Suprapubic skin (tissue), 2 donors: ENCODE measurements around the gene STON2.

Experiments used
- EP300 ChIP-seq: sonication (generic); formaldehyde crosslinking; IDR thresholded peaks from one replicate; pipeline ENCODE4 v1.6.1; 2017; ENCODE audit warnings: antibody characterized with exemption
- POLR2A ChIP-seq, 2 donors: fragments of 450-650 bp; IDR thresholded peaks; one replicate each; pipeline ENCODE4 v1.6.1; 2017; ENCODE audit warnings: antibody characterized with exemption in 2 of 2, mild to moderate bottlenecking in 2 of 2, moderate library complexity in 2 of 2

GRCh38 chr14:81394739-81395138 lies 5.4 kb downstream of the STON2 start:
- TF ChIP-seq POLR2A (IDR thresholded peaks at IDR 0.05) (no peak), EP300 (no peak)
